DOHH2 (cell line): ENCODE results near the gene MYCN.
"Not testable (repeated sequence)": the region's sequence is repeated elsewhere in the genome, so short reads cannot be mapped to it uniquely, and the experiment has no call there.

Experiments used
- H3F3A ChIP-seq: fragments of 200-600 bp; sonication (generic), shearing (Covaris generic); 2 replicates; pipeline ENCODE4 v1.6.0; 2016; ENCODE audit warnings: antibody characterized with exemption, mild to moderate bottlenecking; ENCODE audit not compliant: control insufficient read depth, insufficient read depth
- H3K27ac ChIP-seq: fragments of 200-600 bp; sonication (generic); 2 replicates; pipeline ENCODE4 v1.5.1; 2014; ENCODE audit warnings: low read depth, mild to moderate bottlenecking, low read length, moderate library complexity
- H3K27me3 ChIP-seq: fragments of 200-600 bp; sonication (generic); 2 replicates; pipeline ENCODE4 v1.6.1; 2014; ENCODE audit warnings: mild to moderate bottlenecking, low read length, mixed read lengths; ENCODE audit not compliant: control insufficient read depth
- H3K36me3 ChIP-seq: fragments of 200-600 bp; sonication (generic); 2 replicates; pipeline ENCODE4 v1.6.1; 2014; ENCODE audit warnings: mild to moderate bottlenecking, low read length, moderate library complexity, mixed read lengths; ENCODE audit not compliant: control insufficient read depth
- H3K4me1 ChIP-seq: fragments of 200-600 bp; sonication (generic); 2 replicates; pipeline ENCODE4 v1.6.1; 2014; ENCODE audit warnings: mild to moderate bottlenecking, low read length, mixed read lengths; ENCODE audit not compliant: control insufficient read depth
- H3K4me2 ChIP-seq: fragments of 200-600 bp; sonication (generic); 2 replicates; pipeline ENCODE4 v1.6.0; 2014; ENCODE audit warnings: mild to moderate bottlenecking, low read length, moderate library complexity
- H3K4me3 ChIP-seq: fragments of 200-600 bp; sonication (generic); 2 replicates; pipeline ENCODE4 v1.5.1; 2014; ENCODE audit warnings: mild to moderate bottlenecking, low read length, mixed read lengths
- H3K79me2 ChIP-seq: fragments of 200-600 bp; sonication (generic); 2 replicates; pipeline ENCODE4 v1.6.1; 2014; ENCODE audit warnings: mild to moderate bottlenecking, low read length, mixed read lengths; ENCODE audit not compliant: control insufficient read depth
- H3K9me2 ChIP-seq: fragments of 200-600 bp; sonication (generic); replicated peaks from 2 replicates; pipeline ENCODE4 v1.6.1; 2014; ENCODE audit warnings: mild to moderate bottlenecking, low read length, mixed read lengths; ENCODE audit not compliant: control insufficient read depth
- H3K9me3 ChIP-seq: fragments of 200-600 bp; sonication (generic); 2 replicates; pipeline ENCODE4 v1.6.1; 2014; ENCODE audit warnings: antibody characterized with exemption, low read length, mixed read lengths; ENCODE audit not compliant: control insufficient read depth, insufficient read depth
- H4K20me1 ChIP-seq: fragments of 200-600 bp; sonication (generic); 2 replicates; pipeline ENCODE4 v1.6.0; 2014; ENCODE audit warnings: low read depth, mild to moderate bottlenecking, antibody characterized with exemption, low read length, moderate library complexity; ENCODE audit not compliant: control insufficient read depth, insufficient read depth
- EZH2phosphoT487 ChIP-seq: fragments of 200-600 bp; sonication (generic); IDR thresholded peaks from 2 replicates; pipeline ENCODE4 v1.6.1; 2017; ENCODE audit warnings: borderline replicate concordance, mild to moderate bottlenecking, antibody characterized with exemption, low read length, moderate library complexity, mixed read lengths
- TF ChIP-seq, protein P1 (sequence below): fragments of 200-600 bp; sonication (generic); IDR thresholded peaks from one replicate; pipeline ENCODE4 v1.5.1; 2014; ENCODE audit warnings: antibody characterized with exemption, mild to moderate bottlenecking, low read depth, low read length; ENCODE audit not compliant: poor library complexity, severe bottlenecking

The MYCN gene

GRCh38 chr2:15912203-15912602 is 28.1 kb upstream of the MYCN start:
- Histone ChIP-seq H3K27ac (no peak overlapping the region), H3K79me2 (no peaks in the 10 kb centered on the region), H3K4me2 (no peak overlapping the region)

DNA sequence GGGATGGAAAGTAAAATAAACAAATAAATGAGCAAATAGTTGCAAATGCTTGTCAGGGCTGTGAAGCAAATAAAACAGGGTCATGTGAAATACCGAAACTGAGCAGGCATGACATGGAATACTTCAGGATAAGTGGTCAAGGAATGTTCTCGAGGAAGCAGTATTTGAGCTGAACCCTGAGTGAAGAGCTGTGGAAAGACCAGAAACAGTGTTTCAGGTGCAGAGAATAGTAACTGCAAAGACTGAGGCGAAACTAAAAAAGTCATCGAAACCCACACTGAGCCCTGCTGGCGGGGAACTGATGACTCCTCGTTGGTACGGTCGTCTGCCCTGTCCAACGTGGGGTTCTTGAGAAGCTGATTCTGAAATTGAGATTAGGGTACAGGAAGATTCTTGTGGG is 27.2 kb upstream of the MYCN start:
- Histone ChIP-seq H3K36me3 (no peaks in the 10 kb centered on the region), H3K9me3 (no peaks in the 10 kb centered on the region), H3K9me2 (no peaks in the 10 kb centered on the region), H3K27me3 (no peaks in the 10 kb centered on the region), H3F3A (no peaks in the 10 kb centered on the region), H3K4me1 (no peaks in the 10 kb centered on the region), H3K4me3 (no peak overlapping the region), H3K27ac (no peak overlapping the region), H3K79me2 (no peaks in the 10 kb centered on the region), H3K4me2 (no peak overlapping the region), H4K20me1 (no peaks in the 10 kb centered on the region)
- TF ChIP-seq, protein P1, sequence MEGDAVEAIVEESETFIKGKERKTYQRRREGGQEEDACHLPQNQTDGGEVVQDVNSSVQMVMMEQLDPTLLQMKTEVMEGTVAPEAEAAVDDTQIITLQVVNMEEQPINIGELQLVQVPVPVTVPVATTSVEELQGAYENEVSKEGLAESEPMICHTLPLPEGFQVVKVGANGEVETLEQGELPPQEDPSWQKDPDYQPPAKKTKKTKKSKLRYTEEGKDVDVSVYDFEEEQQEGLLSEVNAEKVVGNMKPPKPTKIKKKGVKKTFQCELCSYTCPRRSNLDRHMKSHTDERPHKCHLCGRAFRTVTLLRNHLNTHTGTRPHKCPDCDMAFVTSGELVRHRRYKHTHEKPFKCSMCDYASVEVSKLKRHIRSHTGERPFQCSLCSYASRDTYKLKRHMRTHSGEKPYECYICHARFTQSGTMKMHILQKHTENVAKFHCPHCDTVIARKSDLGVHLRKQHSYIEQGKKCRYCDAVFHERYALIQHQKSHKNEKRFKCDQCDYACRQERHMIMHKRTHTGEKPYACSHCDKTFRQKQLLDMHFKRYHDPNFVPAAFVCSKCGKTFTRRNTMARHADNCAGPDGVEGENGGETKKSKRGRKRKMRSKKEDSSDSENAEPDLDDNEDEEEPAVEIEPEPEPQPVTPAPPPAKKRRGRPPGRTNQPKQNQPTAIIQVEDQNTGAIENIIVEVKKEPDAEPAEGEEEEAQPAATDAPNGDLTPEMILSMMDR, result no peak
- TF ChIP-seq EZH2phosphoT487, result no peak

More at GRCh38 chr2:15912203-15912602, 28.1 kb upstream of the MYCN start:
- no peaks in the 10 kb centered on the region for H3F3A ChIP-seq
- H3K4me3 ChIP-seq, result no peak overlapping the region
- no peaks in the 10 kb centered on the region for H4K20me1 ChIP-seq
- no peaks in the 10 kb centered on the region for H3K9me2 ChIP-seq
- no peaks in the 10 kb centered on the region for H3K9me3 ChIP-seq
- H3K36me3 ChIP-seq, result no peaks in the 10 kb centered on the region
- no peaks in the 10 kb centered on the region for H3K4me1 ChIP-seq
- H3K27me3 ChIP-seq, result no peaks in the 10 kb centered on the region
- TF ChIP-seq, protein P1, result no peak
- no peak for TF ChIP-seq EZH2phosphoT487

- Histone ChIP-seq H3K4me2 (no peak overlapping the region), H3K9me2 (no peaks in the 10 kb centered on the region), H3F3A (no peaks in the 10 kb centered on the region), H3K27ac (no peak overlapping the region), H3K27me3 (no peaks in the 10 kb centered on the region), H3K4me3 (no peak overlapping the region), H3K9me3 (no peaks in the 10 kb centered on the region), H4K20me1 (no peaks in the 10 kb centered on the region), H3K4me1 (no peaks in the 10 kb centered on the region), H3K79me2 (no peaks in the 10 kb centered on the region), H3K36me3 (no peaks in the 10 kb centered on the region)
- TF ChIP-seq EZH2phosphoT487, result no peak
- TF ChIP-seq, protein P1, result no peak
Observed at GRCh38 chr2:15914596-15915385, 25.6 kb upstream of the MYCN start.

GRCh38 chr2:15915546-15915945 is 24.8 kb upstream of the MYCN start:
- not testable (repeated sequence) for H3K9me3 ChIP-seq, H4K20me1 ChIP-seq, H3K4me2 ChIP-seq, H3K79me2 ChIP-seq, H3K27me3 ChIP-seq, H3K27ac ChIP-seq, H3K9me2 ChIP-seq, H3K4me1 ChIP-seq, H3K36me3 ChIP-seq, H3K4me3 ChIP-seq, H3F3A ChIP-seq
